HG02840 (cell line): ENCODE data around the gene HSPA9.

Source experiments
- ATAC-seq: cut with Tn5 transposase; IDR thresholded peaks from one replicate; pipeline ENCODE4 v1.9.1; 2021; ENCODE audit warnings: mild to moderate bottlenecking, moderate library complexity, moderate number of reproducible peaks; ENCODE audit not compliant: unreplicated experiment, low FRiP score

The HSPA9 gene

DNA sequence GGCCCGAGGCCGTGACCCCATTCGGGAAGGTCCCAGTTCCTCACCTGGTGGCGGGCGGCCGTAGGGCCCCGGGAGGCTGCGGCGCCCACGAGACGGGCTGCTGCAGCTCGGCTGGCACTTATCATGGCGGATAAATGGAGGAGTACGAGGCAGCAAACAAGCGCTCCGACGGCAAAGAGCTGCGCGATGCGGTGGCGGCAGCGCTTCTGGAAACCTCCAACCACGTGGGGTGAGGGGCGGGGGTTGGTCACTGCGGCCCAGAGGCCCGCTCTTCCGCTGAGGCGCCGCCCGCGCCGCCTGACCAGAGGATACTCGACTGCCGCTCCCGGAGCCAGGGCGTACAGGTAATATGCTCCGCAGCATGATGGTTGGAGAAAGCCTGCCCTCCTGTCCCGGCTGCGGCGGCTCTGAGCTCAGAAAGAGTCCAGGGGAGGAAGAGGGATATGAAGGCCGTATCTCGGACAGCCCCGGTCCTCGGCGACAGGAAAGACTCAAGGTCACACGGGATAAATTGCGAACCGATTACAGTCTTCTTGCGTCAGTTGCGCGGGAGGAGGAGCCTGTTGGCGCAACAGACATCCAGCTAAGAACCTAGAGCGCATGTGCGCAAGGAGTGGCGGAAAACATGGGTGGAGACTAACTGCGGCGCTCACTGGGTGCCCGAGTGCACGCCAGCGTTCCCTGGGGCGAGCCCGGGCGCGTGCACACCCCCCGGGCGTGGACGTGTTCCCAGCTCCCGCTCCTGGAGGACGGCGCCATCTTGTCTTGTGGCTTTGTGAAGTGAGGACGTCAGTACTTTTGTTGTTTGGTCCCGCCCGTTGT is at the start of gene HSPA9:
TSS of gene HSPA9 (minus strand) at position 208 of the 822 bp plus-strand sequence. CDS start at position 125, 83 bp downstream.
- ATAC-seq = peak; percentile 89

DNA sequence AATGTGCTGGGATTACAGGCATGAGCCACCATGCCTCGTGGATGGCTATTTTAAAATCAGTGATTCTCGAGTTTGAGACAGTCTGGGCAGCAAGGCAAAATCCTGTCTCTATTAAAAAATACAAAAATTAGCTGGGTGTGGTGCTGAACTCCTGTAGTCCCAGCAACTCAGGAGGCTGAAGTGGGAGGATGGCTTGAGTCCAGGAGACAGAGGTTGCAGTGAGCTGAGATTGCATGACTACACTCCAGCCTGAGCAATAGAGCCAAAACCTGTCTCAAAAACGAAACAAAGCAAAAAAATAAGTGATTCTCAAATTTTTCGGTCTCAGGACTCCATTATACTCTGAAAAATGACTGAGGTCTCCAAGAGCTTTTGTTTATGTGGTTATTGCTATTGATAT is 47.9 kb upstream of the HSPA9 start:
- no peak for ATAC-seq

DNA sequence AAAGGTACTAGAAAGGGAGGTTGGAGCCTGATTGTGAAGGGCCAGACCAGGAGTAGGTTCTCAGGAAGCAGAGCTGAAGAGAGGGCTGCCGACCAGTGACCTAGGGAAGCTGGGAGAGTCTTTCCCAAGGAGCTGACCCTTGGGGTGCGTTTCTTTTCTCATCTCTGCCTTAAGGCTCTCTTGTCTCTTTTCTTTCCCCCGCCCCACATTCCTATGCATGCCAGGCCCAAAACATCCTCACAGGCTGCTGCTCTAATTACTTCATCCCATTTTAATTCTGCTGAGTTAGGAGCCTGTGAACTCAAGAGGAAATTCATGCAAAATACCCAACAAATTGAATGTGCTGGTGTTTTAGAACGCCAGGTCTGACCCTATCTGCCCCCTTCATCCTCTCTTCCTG is 46.9 kb upstream of the HSPA9 start:
- ATAC-seq = no peak

DNA sequence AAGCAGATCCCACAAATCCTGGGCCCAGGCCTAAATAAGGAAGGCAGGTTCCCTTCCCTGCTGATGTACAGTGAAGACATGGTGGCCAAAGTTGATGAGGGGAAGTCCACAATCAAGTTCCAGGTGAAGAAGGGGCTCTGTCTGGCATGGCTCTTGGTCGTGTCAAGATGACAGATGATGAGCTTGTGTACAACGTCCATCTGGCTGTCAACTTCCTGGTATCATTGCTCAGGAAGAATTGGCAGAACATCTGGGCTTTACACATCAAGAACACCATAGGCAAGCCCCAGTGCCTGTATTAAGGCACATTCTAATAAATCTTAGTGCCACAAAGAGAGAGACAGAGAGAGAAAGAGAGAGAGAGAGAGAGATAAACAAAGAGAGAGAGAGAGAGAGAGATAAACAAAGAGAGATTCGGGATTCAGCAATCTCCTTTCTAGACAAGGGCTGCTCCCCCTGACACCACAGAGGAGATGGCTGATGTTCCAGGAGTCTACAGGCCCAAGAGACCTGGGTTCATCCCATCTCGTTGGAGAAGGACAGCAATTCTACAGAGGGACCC is 45.5 kb upstream of the HSPA9 start:
- no peak for ATAC-seq

DNA sequence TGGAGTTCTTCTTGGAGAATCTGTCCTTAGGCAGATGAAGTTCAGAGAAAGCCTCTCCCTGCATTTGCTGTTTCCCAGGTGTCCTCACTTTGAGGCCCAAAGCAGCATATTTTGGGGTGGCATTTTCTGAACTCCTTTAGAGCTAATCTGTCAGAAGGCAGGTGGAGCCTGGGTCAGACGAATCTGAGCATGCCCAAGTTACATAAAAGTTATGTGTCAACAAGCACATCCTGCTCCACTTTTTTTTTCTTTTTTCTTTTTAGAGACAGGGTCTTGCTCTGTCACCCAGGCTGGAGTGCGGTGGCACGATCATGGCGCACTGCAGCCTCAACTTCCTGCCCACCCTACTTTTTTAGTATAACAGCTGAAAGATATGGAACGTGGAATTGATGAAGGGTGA is 41.3 kb upstream of the HSPA9 start:
- no peak for ATAC-seq

DNA sequence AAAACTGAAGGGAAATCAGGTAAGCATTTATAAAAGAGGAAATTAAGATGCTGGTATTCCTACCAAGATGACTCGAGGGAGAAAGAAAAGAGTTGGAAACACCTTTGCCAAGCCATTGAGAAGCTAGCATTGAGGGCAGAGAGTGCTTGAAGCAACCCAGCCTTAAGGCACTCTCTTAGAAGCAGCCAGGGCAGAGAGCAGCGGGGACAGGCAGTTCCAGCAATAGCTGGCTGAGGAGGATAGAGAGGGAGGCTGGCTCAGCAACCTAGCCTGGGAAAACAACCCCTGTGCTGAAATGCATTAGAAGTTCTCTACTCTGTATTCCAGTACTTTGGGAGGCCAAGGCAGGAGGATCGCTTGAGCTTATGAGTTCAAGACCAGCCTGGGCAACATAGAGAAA is 40.3 kb upstream of the HSPA9 start:
- no peak for ATAC-seq

DNA sequence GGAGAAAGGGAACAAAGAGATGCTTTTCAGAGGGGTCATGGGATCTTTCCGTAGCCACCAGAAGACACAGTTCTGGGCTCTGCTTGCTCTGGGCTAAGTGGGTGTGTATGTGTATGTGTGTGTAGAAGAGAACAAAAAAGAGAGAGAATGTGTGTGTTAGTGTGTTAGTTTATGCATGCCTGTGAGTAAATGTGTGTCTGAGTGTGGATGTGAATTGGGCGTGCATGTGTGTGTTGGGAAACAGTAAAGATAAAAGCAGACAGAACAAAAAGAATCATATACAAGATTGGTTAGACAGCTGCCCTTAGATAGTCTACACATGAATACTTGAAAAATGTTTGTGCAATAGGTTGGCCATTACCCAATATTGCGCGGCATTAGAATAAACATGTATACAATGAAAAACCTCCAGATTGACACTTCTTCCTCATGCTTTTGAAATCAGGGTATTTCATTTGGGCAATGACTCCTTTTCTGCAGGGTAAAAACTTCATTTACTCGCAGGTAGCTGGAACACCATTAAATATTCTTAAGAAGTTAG is 36.5 kb upstream of the HSPA9 start:
- no peak for ATAC-seq

DNA sequence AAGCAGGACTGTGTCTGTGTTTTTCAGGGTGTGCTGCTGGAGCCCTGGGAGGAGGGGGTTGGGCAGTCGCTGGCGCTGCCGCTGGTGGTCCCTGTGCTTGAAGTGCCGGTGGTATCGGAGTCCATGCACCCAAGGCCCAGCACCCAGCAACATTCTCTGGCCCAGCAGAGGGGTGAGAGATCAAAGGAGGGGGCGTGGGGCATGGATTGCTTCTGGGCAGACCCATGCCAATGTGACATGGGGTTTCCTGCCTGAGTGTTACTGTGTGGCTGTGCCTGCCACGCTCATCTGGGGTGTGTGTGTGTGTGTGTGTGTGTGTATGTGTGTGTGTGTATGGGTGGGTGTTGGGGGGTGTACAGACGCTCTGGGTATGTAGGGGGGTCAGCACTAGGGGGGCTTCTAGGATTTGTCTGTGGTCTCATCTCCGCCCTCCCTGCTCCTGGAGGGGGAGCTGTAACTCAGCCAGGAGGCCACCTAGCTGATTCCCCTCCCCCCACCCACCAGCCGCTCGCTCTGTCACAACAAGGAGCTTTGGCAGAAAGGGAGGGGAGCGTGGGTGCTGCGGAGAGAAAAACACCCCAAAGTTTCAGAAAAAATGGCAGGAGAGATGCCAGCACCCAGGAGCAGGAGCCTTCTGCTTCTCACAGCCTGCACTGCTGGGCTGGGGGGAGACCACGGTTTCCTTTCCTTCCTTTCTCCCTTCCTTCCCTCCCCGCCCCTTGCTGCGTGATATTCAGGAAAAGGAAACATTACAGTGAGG is 35.9 kb upstream of the HSPA9 start:
- ATAC-seq = no peak

DNA sequence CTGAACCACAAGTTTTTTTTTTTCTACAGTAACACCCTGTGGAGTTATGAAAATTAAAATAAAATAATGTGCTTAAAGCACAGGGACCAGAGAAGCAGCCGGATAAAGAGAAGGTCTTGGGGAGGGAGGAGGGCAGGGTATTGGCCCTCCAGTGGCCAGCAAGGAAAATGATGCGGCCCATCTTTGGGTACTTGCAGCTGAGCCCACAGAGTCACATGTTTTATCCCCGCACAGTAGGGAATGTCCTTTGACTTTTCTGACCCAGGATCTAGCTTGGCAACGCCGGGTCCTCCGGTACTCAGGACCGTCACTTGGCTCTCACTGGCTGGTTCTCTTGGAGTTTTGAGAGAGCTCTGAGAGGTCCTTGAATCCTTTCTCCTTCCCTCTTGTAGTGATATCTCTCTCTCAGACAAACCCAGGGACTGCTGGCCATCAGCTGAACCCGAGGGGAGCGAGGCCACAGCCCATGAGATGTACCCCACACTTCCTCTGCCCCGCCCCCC is 35.3 kb upstream of the HSPA9 start:
- no peak for ATAC-seq

DNA sequence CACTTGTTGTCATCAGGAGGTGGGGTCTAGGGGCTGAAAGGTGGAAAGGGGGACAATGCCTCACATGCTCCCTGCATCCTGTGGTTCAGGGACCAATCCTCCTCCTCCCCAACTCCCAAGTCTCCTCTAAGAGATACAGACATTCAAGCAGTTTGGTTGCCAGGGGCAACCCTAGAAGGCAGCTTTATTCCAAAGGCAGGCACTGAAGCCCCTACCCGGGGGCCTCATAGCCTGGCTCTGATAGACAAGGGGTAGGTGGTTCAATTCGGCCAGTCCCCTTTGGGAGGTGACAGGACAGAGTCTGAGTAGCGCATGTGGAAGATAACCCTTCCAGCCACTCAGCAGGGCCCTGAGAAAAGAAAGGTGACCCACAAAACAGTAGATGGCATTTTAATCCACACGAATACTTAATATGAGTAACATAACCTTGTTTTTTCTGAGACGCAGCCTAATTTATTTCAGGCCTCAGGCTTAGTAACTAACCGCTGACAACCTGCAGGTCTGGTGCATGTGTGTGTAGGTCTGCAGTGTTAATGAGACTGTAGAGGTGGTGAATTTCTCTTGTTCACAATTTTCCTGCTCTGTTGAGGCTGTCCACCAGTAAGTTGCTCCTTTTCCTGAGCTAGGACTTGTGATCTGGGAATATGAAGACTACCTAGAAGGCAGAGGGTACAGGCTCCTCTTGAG is 31.3 kb upstream of the HSPA9 start:
- no peak for ATAC-seq

DNA sequence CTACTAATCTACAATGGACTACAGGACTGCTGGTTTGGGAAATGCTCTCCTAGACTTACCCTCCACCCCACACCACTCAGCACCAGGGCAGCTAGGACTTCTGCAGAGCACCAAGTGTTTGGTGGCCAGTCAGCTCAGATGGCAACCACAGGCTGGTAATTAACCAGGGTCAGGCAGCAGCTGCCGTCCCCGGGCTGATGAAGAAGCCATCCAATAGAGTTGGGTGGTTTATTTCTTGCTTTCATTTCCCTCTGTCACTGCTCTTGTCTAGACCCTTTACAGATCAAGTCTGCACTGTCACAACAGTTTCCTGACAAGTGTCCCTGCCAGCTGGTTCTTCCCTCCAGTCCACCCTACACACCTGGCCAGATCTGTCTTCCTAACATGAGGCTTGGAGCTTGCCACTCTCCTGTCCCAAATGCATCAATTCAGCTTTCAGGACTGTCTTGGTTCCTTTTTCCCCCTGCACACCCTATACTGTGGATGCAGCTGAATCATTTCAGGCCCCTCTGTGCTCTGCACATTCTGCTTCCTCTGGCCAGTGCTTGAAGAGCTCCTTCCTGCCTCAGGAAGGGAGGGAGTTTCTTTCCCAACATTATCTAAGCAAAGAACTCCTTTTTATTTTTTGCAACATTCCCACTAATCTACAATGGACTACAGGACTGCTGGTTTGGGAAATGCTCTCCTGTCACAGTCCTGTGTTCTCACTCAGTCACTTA is 30.2 kb upstream of the HSPA9 start:
- ATAC-seq = no peak

DNA sequence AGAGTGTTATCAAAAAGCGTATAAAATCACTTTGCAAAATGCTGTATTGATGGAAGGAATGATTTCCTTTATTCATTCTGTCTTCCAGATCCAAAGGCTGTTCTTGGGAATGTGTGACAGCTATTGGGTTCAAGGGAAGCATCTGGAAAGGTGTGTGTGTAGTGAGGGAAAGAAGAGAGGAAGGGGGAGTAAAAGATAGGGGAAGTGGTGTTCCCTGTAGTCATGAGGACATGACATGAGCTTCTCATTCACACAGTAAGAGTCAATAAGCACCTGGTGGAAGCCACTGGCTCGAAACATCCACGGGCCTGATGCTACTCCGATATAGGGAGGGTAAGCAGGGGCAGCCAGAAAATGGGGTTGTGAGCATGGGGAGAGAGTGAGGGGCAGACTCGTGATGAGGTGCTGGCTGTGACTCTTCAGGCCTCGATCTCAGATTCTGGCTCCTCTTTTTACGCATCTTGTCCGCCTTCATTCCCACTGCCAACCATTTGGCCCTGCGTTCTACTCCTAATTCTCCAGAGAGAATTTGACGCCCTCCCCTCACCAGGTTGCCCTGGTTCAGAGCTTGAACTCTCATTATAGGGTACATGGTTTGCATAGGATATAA is 29.1 kb upstream of the HSPA9 start:
- ATAC-seq = no peak

DNA sequence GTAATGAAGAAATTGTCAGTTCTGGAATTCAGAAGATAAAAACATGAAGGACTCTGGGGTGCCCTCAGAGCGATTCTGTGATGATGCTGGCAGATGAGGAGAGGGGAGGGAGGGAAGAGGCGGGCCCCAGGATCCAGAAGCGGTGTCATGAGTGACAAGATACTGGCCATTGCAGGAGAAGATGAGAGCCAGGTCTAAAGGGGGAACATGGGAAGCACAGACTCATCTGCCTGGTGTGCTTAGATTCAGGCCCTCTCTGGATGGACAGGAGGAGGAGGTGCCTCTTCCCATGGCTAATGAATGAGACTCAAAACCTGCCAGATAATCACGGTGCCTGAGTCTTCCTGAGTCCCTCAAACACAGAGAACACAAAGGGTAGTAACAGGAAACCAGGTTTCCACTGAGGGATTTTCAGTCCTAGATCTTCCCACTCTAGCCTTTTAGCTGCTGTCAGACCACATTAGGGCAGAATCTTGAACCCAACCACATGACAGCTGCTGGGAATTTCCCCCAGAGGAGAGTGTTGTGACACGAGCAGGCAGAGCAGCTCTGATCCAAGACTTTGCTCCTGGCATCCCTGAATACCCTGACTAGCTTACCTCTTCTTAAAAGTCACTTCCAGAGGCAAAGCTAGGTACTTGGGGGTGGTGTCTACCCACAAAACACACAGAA is 28.2 kb upstream of the HSPA9 start:
- no peak for ATAC-seq

DNA sequence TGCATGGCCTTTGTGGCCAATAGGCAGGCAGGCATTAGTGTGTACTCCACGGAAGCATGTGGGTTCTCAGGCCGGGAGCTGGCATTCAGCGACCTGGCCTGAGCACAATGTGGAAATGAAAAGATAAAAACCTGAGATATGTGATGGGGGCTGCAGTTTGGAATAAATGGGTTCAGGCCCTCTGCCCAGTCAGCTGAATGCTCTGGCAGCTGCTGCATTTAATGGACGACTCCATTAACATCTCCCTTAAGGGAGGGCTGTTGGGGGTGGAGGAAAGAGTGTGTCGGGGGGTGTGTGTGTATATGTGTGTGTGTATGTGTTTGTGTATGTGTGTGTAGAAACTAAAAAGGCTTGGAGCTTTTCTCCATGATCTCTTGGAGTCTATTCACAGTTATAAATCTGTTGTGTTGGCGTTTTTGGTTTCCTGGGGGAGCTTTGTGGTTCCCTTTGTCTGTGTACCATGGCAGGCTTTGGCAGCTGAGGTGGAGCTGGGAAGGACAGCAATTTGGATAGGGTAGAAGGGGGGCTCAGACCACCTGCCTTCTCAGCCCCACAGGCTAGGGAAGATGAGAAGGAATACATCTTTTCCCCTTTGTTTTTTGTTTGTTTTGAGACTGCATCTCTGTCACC is 27.3 kb upstream of the HSPA9 start:
- no peak for ATAC-seq

DNA sequence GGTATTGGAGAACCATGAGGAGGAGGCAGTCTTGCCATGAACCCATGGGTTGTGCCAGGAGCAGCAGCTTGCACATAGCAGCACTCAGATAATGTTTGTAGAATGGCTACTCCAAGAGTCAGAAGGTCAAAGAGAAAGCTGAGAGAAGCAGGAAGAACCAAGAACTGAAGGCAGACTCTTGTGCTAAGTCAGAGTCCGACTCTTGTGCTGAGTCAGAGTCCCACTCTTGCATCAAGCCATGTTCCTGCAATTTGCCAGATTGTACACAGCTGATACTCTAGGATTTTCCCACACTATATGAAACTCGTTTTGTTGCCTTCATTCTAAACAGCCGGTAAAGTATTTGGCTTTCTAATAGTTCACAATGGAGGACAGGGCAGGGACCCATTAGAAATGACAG is 26.2 kb upstream of the HSPA9 start:
- no peak for ATAC-seq

DNA sequence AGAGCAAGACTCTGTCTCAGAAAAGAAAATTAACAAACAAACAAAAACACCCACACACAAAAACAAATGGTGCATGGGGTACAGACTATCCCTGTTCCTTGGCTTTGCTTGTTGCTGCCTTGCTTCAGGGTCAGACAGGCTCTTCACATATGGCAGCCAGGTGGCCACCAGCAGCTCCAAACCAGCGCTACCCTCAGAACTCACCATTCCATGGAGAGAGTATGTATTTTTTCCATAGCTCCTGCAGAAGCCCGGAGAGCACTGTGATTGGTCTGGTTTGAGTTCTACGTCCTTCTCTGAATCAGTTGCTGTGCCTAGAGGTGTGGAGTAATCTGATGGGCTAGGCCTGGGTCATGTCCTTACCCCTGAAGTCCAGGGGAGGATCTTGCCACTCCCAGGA is 25.2 kb upstream of the HSPA9 start:
- ATAC-seq = no peak

DNA sequence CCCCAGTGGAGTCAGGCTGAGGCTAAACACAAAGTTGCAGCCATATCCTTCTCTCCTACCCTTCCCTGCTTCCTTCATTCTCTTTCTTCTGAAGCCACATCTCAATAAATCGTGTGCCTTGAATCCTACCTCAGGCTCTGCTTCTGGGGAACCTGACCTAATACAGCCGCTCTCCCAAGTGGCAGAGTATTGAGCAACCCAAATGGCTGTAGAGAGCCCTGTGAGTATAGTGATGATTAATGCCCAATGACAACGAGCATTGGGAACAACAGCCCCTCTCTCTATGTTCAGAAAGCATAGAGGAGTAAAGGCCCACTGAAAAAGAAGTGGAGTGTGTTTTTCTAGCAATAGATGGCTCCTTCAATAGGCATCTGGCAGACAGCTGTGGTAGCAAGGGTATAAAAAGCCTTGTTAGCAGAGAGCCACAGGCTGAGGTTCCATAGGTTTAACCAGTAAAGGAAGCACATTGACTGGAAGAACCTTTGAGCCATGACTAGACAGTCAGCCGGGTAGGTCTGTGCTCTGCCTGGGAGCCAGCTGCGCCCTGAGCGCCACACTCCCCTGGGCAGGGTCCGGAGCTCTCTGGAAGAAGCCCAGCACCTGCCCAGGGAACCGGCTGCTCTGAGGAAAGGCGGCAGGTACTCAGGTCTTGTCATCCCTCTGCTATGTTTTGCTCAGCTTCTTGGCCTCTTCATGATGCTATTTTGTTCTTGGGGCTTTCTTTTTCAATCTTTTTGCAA is 22.6 kb upstream of the HSPA9 start:
- no peak for ATAC-seq
